Keratinocyte (primary cell): Measurements from ENCODE around the gene RIT2.

Source experiments
- CTCF ChIP-seq, 3 experiments: IDR thresholded peaks in 1 of 3; conservative IDR thresholded peaks in 1 of 3; optimal IDR thresholded peaks in 1 of 3; 2 replicates in 2 of 3; 3 replicates in 1 of 3; pipeline versions ENCODE3 to v1.5.1; 2011; ENCODE audit warnings: low read length in 3 of 3, mild to moderate bottlenecking in 3 of 3, moderate library complexity in 2 of 3, control low read depth in 1 of 3, inconsistent platforms in 1 of 3; ENCODE audit not compliant: insufficient read depth in 2 of 3; ENCODE audit errors: extremely low read depth in 1 of 3
- EZH2 ChIP-seq: IDR thresholded peaks from one replicate; pipeline ENCODE4 v1.6.1; 2012; ENCODE audit warnings: inconsistent platforms, mild to moderate bottlenecking, low read length, moderate library complexity

- TF ChIP-seq CTCF (optimal IDR thresholded peaks at IDR 0.05 in 1 of 3, IDR thresholded peaks at IDR 0.05 in 1 of 3, conservative IDR thresholded peaks at IDR 0.05 in 1 of 3; ENCODE audit: extremely low read depth in 1 of 3, insufficient read depth in 2 of 3, low read length in 3 of 3) = no peak
- TF ChIP-seq EZH2 = no peak
Measured at GRCh38 chr18:42730272-42730671, 385.2 kb downstream of the RIT2 start.
